AG09309 (cell line): ENCODE measurements around the gene CD244.
"Not testable (repeated sequence)": the region's sequence is repeated elsewhere in the genome, so short reads cannot be mapped to it uniquely, and the experiment has no call there.

ENCODE experiments used
- DNase-seq: peaks from one replicate; pipeline ENCODE4 v3.0.0-alpha.2; 2010; ENCODE audit warnings: low read depth
- H3K4me3 ChIP-seq: 2 replicates; pipeline ENCODE4 v1.5.1; 2011; ENCODE audit warnings: mild to moderate bottlenecking, low read depth, low read length, moderate library complexity; ENCODE audit not compliant: control insufficient read depth
- TF ChIP-seq, protein P1 (sequence below): IDR thresholded peaks from 2 replicates; pipeline ENCODE4 v1.5.1; 2011; ENCODE audit warnings: mild to moderate bottlenecking, low read depth, low read length, inconsistent platforms; ENCODE audit not compliant: insufficient read depth, control insufficient read depth; ENCODE audit errors: missing control alignments

CD244 gene

DNA sequence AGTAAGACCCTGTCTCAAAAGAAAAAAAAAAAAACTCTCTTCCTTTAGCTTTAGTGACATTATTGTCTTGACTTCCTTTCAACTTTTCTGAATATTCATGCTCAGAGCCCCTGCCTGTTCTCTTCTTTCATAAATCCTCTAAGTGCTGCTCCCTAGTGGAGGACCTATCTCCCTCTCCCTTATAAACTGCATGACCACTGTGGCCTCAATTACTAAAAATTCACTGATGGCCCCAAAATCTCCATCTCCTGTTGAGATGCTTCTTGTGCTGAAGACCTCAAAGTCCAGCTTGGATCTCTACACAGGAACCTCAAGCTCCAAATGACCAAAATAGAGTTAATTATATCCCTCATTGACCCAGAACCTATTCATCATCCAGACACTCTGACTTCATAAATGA, 14.5 kb upstream of the CD244 start:
- TF ChIP-seq, protein P1, sequence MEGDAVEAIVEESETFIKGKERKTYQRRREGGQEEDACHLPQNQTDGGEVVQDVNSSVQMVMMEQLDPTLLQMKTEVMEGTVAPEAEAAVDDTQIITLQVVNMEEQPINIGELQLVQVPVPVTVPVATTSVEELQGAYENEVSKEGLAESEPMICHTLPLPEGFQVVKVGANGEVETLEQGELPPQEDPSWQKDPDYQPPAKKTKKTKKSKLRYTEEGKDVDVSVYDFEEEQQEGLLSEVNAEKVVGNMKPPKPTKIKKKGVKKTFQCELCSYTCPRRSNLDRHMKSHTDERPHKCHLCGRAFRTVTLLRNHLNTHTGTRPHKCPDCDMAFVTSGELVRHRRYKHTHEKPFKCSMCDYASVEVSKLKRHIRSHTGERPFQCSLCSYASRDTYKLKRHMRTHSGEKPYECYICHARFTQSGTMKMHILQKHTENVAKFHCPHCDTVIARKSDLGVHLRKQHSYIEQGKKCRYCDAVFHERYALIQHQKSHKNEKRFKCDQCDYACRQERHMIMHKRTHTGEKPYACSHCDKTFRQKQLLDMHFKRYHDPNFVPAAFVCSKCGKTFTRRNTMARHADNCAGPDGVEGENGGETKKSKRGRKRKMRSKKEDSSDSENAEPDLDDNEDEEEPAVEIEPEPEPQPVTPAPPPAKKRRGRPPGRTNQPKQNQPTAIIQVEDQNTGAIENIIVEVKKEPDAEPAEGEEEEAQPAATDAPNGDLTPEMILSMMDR = no peak
- H3K4me3 ChIP-seq = no peak overlapping the region
- DNase-seq = no peak

DNA sequence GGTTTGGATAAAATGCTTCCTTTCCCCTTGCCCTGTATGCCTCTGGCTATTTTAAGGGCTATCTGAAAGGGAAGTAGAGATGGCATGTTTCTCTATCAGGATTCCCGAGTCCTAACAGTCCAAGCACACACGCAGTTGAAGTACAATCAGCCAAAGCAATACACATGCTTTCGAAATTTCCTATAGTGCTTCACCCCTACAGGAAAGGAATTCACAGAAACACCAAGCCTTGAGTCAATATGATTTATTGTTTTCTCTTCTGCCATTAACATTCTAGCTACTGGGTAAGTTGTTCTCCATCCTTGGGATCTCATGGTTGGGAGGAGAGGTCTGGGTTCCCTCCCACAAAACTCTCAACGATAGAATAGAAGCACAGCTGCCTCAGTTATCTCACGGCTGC, 13.6 kb upstream of the CD244 start:
- no peak overlapping the region for H3K4me3 ChIP-seq
- TF ChIP-seq, protein P1 = no peak
- no peak for DNase-seq

DNA sequence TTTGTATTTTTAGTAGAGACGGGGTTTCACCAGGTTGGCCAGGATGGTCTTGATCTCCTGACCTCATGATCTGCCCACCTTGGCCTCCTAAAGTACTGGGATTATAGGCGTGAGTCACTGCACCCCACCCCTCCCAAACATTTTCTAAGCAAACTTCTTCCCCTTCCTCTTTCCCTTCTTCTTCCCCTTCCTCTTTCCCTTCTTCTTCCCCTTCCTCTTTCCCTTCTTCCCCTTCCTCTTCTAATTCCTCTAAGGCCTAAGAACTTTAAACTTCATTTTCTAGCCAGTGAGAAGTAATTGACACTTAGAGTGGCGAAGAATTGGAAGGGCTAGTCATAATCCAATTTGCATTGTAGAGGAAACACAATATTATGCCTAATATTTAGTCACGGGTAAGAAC, 12.9 kb upstream of the CD244 start:
- not testable (repeated sequence) for DNase-seq, H3K4me3 ChIP-seq

DNA sequence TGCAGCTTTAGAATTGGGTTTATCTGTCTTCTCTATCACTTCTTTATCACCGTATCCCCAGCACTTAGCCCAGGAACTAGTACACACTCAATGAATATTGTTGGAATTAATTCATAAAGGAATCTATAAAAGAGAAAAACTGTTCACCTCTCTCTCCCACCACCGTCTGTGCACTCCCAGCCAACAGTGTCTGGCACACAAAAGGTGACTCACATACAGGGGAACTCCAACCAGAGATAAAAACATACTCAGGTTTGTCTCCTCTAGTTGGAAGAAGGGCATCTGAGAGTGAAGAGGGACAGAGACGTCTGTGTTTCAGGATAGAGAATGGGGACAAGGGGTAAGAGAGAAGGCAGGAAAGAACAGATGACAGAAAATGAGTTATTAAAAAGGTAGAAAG, 12.2 kb upstream of the CD244 start:
- TF ChIP-seq, protein P1 = no peak
- H3K4me3 ChIP-seq = no peak overlapping the region
- DNase-seq = no peak

DNA sequence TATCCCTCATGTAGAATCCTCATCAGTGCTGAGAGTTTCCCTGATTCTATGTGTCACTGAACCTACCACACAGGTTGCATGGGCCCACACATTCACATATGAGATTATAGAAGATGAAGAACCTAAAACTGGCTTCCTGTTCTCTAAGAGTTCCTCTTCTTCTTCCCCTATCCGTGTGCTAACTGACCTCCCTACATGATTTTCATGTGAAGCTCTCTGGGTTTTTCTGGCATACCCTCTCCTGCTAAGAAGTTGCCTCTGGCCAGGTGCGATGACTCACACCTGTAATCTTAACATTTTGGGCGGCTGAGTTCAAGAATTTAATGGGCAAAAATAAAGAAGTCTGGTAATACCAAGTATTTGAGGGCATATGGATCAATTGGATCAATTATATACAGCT, 5.5 kb upstream of the CD244 start:
- DNase-seq = no peak
- H3K4me3 ChIP-seq = no peak overlapping the region
- TF ChIP-seq, protein P1 = no peak

DNA sequence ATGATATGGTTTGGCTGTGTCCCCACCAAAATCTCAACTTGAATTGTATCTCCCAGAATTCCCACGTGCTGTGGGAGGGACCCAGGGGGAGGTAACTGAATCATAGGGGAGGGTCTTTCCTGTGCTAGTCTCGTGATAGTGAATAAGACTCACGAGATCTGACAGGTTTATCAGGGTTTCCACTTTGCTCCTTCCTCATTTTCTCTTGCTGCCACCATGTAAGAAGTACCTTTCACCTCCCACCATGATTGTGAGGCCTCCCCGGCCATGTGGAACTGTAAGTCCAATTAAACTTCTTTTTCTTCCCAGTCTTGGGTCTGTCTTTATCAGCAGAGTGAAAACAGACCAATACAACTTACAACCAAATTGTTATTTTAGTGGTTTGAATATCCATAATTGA, 5.0 kb upstream of the CD244 start:
- not testable (repeated sequence) for DNase-seq

DNA sequence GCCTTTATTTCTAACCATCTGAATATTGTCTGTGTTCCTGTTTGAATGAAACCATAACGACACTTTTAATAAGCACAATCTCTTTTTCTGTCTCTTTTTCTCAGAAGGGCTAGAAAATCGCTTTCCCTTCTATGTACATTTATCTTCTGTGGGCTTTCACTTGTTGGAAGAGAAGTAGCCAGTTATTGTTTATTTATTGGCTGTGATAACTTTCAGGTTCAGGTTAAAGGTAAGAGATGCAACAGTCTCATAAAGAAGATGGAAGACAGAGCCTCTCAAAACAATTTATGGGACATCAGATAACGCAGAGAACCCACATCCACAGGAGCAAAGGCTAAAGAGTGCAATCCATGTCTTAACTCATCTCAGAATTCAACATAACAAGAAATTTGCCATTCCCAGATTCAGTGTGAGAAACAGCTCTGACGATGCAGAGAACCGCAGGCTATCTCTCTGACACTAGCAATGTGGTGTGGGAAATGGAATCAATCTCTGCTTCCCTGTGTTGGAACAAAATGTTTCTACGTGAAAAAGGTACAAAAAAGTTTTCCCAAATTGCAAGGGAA, 4.1 kb upstream of the CD244 start:
- no peak overlapping the region for H3K4me3 ChIP-seq
- DNase-seq = no peak
- TF ChIP-seq, protein P1 = no peak

More for the DNA sequence above, 5.0 kb upstream of the CD244 start:
- H3K4me3 ChIP-seq = not testable (repeated sequence)

DNA sequence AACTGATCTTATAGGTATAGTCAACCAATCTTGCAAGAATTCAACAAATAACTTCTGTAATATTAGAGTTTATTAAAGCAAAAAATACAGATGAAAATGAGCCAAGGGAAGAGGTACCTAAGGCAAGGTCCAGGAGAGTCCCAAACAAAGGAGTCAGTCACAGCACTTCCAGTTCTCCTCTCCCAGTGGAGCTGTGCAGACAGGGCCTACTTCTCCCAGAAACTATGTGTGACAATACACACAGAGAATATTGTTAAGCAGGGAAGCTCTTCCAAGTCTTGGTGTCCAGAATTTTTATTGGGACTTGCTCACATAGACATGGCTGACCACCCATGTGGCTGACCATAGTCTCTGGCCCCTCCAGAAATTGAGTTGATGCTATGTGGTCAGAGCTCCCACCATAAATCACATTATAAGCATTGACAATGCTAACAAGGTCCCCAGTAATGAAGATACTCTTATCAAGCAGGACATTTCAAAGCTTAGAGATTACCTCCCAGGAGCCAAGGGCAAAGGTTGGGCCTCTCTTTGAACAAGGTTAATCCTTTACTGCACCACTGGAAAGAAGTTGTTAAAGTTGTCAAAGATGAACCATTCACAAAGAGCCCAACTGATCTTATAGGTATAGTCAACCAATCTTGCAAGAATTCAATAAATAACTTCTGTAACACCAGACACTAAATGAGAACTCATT, 3.5 kb upstream of the CD244 start:
- H3K4me3 ChIP-seq = no peak overlapping the region
- DNase-seq = no peak
- TF ChIP-seq, protein P1 = no peak
